Activated naive CD4-positive, alpha-beta T cell treated with anti-CD3 and anti-CD28 coated beads, Interleukin-2, amount 50 U/mL, for 24 hours (primary cell): Measurements from ENCODE around the gene FAAP20.

Source experiments
- H3K27ac Mint-ChIP-seq: one replicate; pipeline ENCODE4 v1.8.0; 2021; ENCODE audit warnings: mild to moderate bottlenecking, mixed read lengths
- H3K27me3 Mint-ChIP-seq: one replicate; pipeline ENCODE4 v1.8.0; 2021; ENCODE audit warnings: mixed read lengths
- H3K36me3 Mint-ChIP-seq: one replicate; pipeline ENCODE4 v1.8.0; 2021; ENCODE audit warnings: mixed read lengths
- H3K4me1 Mint-ChIP-seq: one replicate; pipeline ENCODE4 v1.8.0; 2021; ENCODE audit warnings: mixed read lengths
- H3K4me3 Mint-ChIP-seq: one replicate; pipeline ENCODE4 v1.8.0; 2021; ENCODE audit warnings: mild to moderate bottlenecking, mixed read lengths
- H3K9me3 Mint-ChIP-seq: one replicate; pipeline ENCODE4 v1.8.0; 2021; ENCODE audit warnings: mixed read lengths

The FAAP20 gene

DNA sequence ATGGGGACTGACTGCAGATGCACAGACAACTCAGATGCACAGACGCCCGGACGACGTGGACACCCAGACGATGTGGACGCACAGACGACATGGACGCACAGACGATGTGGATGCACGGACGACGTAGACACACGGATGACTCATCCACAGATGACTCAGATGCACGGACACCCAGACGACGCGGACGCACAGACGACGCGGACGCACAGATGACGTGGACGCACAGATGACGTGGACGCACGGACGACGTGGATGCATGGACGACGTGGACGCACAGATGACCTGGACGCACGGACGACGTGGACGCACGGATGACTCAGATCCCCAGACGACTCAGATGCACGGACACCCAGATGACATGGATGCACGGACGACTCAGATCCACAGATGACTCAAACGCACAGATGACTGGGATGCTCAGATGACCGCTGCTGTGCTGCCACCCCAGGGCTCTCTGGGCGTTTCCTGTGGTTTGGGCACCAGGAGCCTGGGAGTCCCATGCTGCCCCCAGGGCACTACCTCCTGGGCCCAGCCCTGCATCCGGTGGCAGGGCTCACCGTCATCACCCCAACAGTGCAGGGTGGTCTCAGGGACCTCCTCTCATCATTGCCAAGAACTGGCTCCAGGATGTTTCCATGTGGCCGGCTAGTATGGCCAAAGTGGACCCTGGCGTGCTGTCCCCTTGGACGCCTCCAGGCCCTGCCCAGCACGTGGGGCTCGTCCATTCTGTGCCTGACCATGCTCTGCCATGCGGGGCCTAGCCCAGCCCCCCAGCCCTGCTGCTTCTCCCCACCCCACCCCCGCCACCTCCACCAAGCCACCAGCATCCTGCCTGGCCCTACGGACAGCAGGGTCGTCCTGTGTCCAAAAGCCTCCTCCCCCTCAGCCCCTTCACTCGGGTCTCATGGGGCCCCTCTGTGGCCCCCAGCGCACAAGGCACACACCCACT, 14.0 kb downstream of the FAAP20 start:
- H3K9me3 Mint-ChIP-seq = no peaks in the 10 kb centered on the region
- H3K36me3 Mint-ChIP-seq = peaks cover 2% of the 10 kb centered on the region
- H3K4me3 Mint-ChIP-seq = no peak overlapping the region
- H3K27me3 Mint-ChIP-seq = no peaks in the 10 kb centered on the region
- no peak overlapping the region for H3K27ac Mint-ChIP-seq
- H3K4me1 Mint-ChIP-seq = no peaks in the 10 kb centered on the region

DNA sequence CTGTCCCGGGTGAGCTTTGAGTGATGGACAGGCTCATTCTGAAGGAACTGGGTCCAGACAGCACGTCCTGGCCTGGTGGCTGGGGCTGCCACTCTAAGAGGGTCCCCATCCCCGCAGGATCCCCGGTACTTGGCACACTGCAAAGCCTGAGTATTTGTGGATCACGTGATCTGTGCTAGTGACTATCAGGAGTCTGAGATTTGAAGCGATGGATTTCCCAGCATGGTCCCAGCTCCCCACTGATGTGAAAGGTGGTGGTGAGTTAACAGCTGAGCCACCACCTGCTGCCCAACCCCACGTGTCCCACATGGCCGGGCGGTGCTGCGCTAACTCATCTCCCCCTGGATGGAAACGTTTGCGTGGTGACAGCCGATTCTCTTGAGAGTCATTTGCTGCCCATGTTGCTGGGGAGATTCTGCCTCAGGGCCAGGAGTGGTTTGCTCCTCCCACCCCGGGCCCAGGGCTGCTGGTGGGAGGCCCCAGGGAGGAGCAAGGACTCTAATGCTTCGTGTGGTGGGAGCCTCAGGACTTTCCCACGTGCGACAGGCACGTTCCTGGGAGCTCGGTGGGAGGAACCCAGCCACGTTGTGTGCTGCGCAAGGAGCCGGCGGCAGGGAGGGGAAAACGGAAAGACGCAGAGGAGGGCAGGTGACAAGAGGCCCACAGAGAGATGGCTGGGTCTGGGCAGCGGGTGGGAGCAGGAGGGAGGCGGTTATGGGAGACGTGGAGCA, 15.1 kb downstream of the FAAP20 start:
- H3K9me3 Mint-ChIP-seq = no peaks in the 10 kb centered on the region
- H3K27ac Mint-ChIP-seq = peak overlapping the region; percentile 19
- no peaks in the 10 kb centered on the region for H3K4me1 Mint-ChIP-seq
- H3K36me3 Mint-ChIP-seq = peaks cover 2% of the 10 kb centered on the region
- no peak overlapping the region for H3K4me3 Mint-ChIP-seq
- no peaks in the 10 kb centered on the region for H3K27me3 Mint-ChIP-seq

DNA sequence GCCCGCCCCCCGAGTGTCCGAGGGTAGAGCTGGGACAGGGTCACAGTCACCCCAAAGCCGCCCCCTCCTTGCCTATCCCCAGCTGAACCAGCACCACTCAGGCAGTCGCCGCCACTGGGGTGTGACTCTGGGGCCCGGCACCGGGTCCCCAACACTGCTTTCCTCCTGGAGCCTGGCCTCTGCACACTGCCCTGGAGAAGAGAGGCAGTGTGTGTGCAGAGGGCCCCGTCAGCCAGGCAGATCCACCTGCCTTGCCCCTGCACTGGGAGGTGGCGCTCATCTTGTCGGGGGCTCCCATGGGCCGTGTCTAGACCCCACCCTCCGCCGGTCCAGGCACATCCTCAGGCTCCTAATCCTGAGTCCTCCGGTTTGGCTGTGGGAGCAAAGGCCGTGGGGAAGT, 15.7 kb downstream of the FAAP20 start:
- H3K27me3 Mint-ChIP-seq = no peaks in the 10 kb centered on the region
- H3K4me1 Mint-ChIP-seq = no peaks in the 10 kb centered on the region
- H3K4me3 Mint-ChIP-seq = no peak overlapping the region
- no peak overlapping the region for H3K27ac Mint-ChIP-seq
- H3K36me3 Mint-ChIP-seq = peaks cover 2% of the 10 kb centered on the region
- H3K9me3 Mint-ChIP-seq = no peaks in the 10 kb centered on the region

DNA sequence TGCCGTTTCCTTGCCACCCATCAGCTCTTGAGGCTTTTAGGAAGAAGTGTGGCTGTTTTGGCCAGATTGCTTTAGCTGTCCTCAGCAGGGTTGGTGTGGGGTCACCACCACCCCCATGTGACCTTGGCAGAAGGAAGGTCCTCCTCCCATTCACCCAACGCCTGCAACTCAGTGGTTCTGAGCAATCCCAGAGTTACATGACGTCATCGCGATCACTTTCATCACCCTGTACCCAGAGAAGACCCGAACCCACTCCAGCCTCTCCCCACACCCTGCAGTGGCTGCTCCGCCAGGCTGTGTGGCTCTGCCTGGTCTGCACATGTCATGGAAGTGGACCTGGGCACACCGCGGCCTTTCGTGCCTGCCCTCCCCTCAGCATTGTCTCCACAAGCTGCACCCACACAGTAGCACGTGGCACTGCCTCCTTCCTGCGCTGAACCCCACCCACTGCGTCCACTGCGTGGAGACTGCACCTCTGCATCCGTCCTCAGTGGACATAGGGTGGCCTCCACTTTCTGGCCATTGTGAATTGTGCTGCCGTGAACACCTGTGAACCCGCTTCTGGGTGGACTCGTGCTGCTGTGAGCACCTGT, 16.5 kb downstream of the FAAP20 start:
- Mint-ChIP-seq H3K9me3 (no peaks in the 10 kb centered on the region), H3K4me3 (no peak overlapping the region), H3K36me3 (peaks cover 2% of the 10 kb centered on the region), H3K4me1 (no peaks in the 10 kb centered on the region), H3K27me3 (no peaks in the 10 kb centered on the region), H3K27ac (no peak overlapping the region)

DNA sequence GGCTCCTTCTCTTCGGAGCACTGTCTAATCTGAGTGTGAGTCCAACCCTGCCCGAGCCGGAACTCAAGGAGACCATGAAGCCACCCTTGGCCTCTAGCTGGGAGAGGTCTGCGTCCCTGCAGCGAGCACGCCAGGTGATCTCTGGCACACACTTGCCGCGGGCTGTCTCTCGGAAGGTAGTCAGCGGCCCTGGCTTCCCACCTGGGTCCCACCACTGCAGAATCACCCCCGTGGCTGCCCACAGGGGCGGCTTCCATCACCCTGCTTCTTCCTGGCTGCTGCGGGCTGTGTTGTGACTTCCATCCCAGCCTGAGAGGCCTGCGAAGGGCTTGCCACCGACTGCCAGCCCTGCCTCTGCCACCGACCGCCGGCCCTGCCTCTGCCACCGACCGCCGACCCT, 17.0 kb downstream of the FAAP20 start:
- Mint-ChIP-seq H3K36me3 (peaks cover under 1% of the 10 kb centered on the region), H3K9me3 (no peaks in the 10 kb centered on the region), H3K4me3 (no peak overlapping the region), H3K27ac (no peak overlapping the region), H3K27me3 (no peaks in the 10 kb centered on the region), H3K4me1 (no peaks in the 10 kb centered on the region)

DNA sequence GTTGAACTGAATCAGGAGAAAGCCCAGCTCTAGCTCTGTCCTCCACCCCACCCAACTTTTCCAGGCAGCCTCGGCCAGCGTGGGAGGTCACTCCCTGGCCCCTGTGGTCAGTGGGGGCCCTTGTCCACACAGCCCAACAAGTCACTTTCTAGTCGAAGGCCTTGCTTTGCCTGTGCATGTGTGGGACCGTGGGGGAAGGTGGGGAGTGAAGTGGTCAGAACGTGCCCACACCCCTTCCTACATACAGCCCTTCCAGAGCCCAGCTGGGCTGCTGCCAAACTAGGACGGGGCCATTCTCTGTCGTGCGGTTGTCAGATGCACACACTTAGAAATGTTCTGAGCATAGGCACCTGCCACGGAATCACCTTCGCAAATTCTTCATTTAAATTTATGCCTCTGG, 18.0 kb downstream of the FAAP20 start:
- H3K27ac Mint-ChIP-seq = no peak overlapping the region
- H3K27me3 Mint-ChIP-seq = no peaks in the 10 kb centered on the region
- H3K4me1 Mint-ChIP-seq = no peaks in the 10 kb centered on the region
- H3K9me3 Mint-ChIP-seq = no peaks in the 10 kb centered on the region
- H3K36me3 Mint-ChIP-seq = no peaks in the 10 kb centered on the region
- H3K4me3 Mint-ChIP-seq = no peak overlapping the region

DNA sequence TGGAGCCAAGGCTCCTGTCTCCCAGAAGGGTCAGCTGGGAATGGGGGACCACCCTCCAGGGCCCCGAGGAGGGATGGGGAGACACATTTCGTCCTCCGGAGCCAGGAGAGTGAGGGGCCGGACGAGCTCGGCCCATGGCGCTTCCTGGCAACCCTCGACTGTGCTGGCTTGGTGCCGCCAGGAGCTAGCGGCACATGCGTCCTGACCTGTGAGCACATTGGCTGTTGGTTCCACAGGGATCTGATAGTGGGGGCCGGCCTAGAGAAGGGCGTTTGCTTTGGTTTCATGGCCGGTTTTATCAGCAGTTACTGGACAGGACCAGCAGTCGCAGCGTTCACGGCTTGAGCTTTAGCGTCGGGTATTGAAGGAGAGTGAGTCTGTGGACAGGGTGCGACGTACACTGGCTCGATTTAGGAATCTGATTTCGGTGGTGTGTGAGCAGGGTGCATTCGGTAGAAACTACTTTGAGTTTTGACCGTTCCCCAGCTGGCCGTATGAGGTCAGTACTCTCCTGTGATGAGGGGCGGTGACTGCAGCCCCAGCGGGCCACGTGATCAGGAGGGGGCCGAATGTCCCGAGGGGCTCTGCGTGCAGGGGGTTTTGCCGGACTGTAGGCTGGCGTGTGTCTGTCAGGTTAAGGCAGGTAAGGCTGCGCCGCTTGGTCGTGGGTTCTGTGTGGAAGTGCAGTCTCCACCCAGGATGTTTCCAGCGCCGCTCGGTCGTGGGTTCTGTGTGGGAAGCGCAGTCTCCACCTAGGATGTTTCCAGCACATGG, 18.7 kb downstream of the FAAP20 start:
- no peaks in the 10 kb centered on the region for H3K4me1 Mint-ChIP-seq
- no peak overlapping the region for H3K4me3 Mint-ChIP-seq
- no peaks in the 10 kb centered on the region for H3K27me3 Mint-ChIP-seq
- no peaks in the 10 kb centered on the region for H3K9me3 Mint-ChIP-seq
- no peaks in the 10 kb centered on the region for H3K36me3 Mint-ChIP-seq
- H3K27ac Mint-ChIP-seq = no peak overlapping the region

DNA sequence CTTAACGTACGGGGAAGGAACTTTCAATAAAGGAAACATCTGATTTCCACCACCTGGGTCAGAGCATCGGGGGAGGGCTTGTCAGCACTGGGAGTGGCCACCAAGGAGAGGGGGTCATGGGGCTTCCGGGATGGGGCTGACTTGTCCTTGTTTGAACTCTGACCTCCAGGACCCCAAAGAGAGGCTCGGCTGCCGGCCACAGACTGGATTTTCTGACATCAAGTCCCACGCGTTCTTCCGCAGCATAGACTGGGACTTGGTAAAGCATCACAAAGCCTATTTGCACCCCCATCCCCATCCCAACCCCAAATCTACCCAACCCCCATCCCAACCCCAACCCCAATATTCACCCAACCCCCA, 19.5 kb downstream of the FAAP20 start:
- no peaks in the 10 kb centered on the region for H3K4me1 Mint-ChIP-seq
- H3K4me3 Mint-ChIP-seq = no peak overlapping the region
- H3K27me3 Mint-ChIP-seq = no peaks in the 10 kb centered on the region
- no peaks in the 10 kb centered on the region for H3K9me3 Mint-ChIP-seq
- no peak overlapping the region for H3K27ac Mint-ChIP-seq
- H3K36me3 Mint-ChIP-seq = peaks cover 3% of the 10 kb centered on the region

DNA sequence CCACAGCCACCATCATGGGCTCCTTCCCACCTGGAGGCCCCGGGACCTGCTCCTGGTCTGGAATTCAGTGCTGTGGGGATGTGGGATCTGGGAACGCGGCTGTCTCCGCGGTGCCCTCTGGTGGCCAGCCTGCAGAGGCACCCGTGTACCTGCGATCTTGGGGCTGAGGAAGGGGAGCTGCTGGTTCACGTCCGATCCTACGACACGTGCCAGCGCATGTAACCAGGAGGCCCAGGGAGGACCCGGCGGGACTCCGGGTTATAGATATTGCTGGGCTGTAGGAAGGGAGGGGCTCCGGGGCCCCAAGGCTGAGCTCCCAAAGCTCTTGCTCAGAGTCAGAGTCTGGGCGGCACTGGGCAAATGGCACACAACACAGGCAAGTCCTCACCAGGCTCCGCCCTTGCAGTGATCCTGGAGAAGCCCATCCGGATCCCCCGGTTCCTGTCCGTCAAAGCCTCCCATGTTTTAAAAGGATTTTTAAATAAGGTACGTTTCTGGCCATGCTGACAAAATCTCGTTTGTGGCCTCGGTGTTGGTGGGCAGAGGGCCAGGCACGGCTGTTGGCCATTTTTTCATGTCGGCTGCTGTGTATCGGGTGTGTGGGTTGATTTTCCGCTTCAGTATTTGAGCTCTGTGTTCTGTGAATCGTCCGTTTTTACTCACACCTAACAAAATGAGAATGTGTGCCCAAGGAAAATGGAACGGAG, 20.1 kb downstream of the FAAP20 start:
- Mint-ChIP-seq H3K36me3 (peaks cover 3% of the 10 kb centered on the region), H3K4me3 (no peak overlapping the region), H3K9me3 (no peaks in the 10 kb centered on the region), H3K27me3 (no peaks in the 10 kb centered on the region), H3K4me1 (no peaks in the 10 kb centered on the region), H3K27ac (no peak overlapping the region)

DNA sequence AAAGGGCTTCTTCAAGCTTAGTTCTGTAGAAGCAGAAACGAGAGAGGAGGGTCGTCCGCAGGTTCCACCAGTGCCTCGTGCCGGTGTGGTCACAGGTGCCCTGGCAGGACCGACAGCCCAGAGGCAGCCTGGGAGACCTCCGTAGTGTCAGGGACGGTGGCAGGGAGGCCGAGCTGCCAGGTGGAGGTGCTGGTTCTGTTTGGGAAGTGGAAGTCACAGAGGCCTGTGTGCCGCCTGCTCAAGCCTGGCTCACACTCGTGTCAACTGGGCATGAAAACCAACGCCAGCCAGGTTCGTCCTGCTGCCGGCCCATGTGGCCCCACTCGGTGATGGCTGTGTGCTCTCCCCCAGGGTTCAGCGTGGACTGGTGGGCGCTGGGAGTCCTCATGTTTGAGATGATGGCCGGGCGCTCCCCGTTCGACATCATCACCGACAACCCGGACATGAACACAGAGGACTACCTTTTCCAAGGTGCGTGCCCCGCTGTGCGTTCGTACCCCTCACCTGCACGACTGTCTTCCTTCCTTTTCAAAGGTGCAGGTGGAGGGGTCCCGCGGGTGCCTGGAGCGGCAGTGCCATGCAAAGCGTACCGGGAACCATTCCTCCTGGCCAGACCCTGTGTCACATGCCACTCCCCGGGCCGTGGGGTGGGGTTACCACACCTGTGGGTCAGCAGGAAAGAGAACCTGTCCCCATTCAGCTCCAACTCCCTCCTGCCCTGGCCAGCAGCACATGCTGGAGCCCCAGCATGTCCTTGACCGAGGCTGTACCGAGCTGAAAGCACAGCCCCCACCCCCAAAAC, 20.8 kb downstream of the FAAP20 start:
- H3K27me3 Mint-ChIP-seq = no peaks in the 10 kb centered on the region
- no peak overlapping the region for H3K27ac Mint-ChIP-seq
- no peak overlapping the region for H3K4me3 Mint-ChIP-seq
- H3K36me3 Mint-ChIP-seq = peaks cover 3% of the 10 kb centered on the region
- H3K9me3 Mint-ChIP-seq = no peaks in the 10 kb centered on the region
- H3K4me1 Mint-ChIP-seq = no peaks in the 10 kb centered on the region

DNA sequence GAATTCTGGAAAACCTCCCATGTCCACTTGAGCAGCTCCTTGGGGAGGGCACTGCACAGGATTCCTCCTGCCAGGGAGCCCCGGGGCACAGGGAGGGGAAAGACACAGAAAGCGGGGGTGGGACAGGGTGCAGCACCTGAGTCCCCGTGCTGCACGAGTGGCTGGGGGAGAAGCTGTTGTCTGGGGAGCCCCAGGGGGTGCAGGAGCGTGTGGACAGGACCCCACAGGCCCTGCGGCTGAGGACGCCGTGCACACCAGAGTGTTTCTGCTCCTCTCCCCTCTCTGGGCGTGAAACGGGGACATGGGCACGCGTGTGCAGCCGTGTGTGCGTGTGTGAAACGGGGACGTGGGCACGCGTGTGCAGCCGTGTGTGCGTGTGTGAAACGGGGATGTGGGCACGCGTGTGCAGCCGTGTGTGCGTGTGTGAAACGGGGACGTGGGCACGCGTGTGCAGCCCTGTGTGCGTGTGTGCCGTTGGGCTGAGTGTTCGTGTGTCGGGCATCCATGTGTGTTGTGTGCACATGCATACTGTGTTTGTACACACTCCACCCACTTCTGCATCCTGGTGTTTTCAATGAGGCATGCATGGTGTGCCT, 21.9 kb downstream of the FAAP20 start:
- Mint-ChIP-seq H3K4me1 (no peaks in the 10 kb centered on the region), H3K27ac (no peak overlapping the region), H3K4me3 (no peak overlapping the region), H3K27me3 (no peaks in the 10 kb centered on the region), H3K36me3 (peaks cover 4% of the 10 kb centered on the region), H3K9me3 (no peaks in the 10 kb centered on the region)

DNA sequence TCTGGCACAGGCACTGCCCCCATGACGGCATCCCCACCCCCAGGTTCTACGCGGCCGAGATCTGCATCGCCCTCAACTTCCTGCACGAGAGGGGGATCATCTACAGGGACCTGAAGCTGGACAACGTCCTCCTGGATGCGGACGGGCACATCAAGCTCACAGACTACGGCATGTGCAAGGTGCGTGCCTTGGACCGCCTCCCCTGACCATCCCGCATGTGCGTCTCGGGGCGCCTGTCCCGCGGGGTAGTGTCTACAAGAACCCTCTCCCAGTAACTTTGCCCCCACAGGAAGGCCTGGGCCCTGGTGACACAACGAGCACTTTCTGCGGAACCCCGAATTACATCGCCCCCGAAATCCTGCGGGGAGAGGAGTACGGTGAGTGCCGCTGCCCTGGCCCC, 22.6 kb downstream of the FAAP20 start:
- H3K36me3 Mint-ChIP-seq = peaks cover 4% of the 10 kb centered on the region
- H3K27me3 Mint-ChIP-seq = no peaks in the 10 kb centered on the region
- H3K4me1 Mint-ChIP-seq = no peaks in the 10 kb centered on the region
- H3K27ac Mint-ChIP-seq = no peak overlapping the region
- H3K9me3 Mint-ChIP-seq = no peaks in the 10 kb centered on the region
- H3K4me3 Mint-ChIP-seq = no peak overlapping the region

DNA sequence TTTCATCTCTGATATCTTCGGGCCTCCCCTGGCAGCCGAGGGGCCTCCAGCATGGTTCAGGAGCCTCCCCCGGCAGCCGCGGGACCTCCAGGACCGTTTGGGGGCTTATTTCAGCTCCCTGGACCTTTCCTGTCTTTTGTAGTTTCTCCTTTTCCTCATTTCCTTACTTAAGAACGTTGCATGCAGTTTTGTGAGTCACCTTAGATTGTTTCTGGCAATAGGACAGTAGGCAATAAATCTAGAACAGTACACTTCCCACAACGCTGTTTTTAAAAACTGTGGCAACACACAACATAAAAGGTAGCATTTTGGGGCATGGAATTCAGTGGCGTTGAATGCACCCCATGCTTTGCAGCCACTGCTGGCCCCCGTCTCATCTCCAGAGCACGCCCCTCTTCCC, 24.4 kb downstream of the FAAP20 start:
- H3K9me3 Mint-ChIP-seq = no peaks in the 10 kb centered on the region
- no peak overlapping the region for H3K4me3 Mint-ChIP-seq
- no peaks in the 10 kb centered on the region for H3K27me3 Mint-ChIP-seq
- no peak overlapping the region for H3K27ac Mint-ChIP-seq
- peaks cover 4% of the 10 kb centered on the region for H3K36me3 Mint-ChIP-seq
- no peaks in the 10 kb centered on the region for H3K4me1 Mint-ChIP-seq

DNA sequence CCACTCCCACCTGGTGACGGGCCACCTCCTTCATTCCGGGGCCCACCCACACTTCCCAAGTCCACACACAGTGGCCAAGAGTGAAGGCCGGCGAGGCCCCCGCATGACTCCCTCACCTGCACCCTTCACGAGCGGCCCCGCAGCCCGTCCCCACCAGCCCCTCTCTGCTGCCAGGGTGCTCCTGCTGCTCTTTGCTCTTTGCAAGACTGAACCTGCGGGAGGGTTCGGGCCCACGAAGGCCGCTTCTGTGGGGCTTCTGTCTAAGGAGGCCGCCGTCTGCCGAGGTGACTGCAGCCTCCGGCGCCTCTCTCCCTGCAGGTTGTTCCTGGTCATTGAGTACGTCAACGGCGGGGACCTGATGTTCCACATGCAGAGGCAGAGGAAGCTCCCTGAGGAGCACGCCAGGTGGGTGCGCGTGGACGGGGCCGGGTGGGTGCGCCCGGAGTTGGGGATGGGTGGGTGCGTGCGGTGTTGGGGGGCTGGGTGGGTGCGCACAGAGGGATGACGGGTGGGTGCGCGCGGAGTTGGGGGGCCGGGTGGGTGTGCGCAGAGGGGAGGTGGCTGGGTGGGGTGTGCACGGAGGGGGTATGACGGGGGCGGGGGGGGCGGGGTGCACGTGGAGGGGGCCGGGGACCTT, 25.3 kb downstream of the FAAP20 start:
- Mint-ChIP-seq H3K36me3 (peaks cover 4% of the 10 kb centered on the region), H3K27me3 (no peaks in the 10 kb centered on the region), H3K4me3 (no peak overlapping the region), H3K4me1 (no peaks in the 10 kb centered on the region), H3K27ac (no peak overlapping the region), H3K9me3 (no peaks in the 10 kb centered on the region)
